ENCODE measurements around the gene NDFIP1.

Gene NDFIP1

DNA sequence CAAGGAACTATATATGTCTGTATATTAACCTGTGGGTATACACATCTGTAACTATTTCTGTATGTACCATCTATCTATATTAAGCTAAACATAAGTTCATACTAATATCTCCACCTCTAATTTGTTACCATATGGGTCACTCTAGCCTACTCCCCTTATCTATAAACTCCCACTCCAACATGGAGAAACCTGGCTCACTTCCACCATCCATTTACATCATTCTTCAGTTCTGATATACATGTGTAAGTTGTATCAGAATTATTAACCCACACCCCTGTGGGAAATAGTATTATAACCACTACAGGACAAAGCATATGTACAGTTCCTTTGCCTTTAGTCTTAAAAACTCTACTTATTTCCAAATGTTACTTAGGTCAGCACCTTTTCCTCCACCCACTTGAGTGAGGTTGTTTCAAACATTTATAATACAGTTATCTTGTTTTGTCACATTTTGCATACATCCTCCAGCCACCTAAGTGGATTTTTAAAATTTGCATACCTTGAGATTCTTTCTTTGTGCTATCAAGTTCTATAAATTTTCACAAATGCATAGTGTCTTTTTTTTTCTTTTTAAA, 10.6 kb downstream of the NDFIP1 start:
- DNase-seq (ENCODE audit: low spot score), result no peak

- DNase-seq (ENCODE audit: low spot score), result no peak
Measured at GRCh38 chr5:142120247-142120935, 11.8 kb downstream of the NDFIP1 start.

- DNase-seq (ENCODE audit: low spot score), result no peak
Measured at GRCh38 chr5:142122121-142122520, 13.5 kb downstream of the NDFIP1 start.

DNA sequence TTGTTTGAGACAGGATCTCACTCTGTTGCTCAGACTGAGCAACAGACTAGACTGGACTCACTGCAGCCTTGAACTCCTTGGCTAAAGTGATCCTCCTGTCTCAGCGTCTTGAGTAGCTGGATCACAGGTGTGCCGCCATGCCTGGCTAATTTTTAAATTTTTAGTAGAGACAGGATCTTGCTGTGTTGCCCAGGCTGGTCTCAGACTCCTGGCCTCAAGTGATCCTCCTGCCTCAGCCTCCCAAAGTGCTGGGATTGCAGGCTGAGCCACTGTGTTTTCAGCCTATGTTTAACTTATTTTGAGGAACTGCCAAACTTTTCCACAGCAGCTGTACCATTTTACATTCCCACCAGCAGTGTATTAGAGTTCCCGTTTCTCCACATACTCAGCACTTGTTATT, 16.8 kb downstream of the NDFIP1 start:
- DNase-seq (ENCODE audit: low spot score), result no peak

- DNase-seq (ENCODE audit: low spot score), result no peak
Measured at GRCh38 chr5:142125963-142126362, 17.4 kb downstream of the NDFIP1 start.

- DNase-seq (ENCODE audit: low spot score), result no peak
Measured at GRCh38 chr5:142128675-142129208, 20.2 kb downstream of the NDFIP1 start.

GRCh38 chr5:142129446-142130066, 21.0 kb downstream of the NDFIP1 start:
- no peak for DNase-seq (ENCODE audit: low spot score)

GRCh38 chr5:142131394-142131793, 22.8 kb downstream of the NDFIP1 start:
- no peak for DNase-seq (ENCODE audit: low spot score)

- DNase-seq (ENCODE audit: low spot score), result no peak
Measured at GRCh38 chr5:142132916-142133315, 24.3 kb downstream of the NDFIP1 start.

- no peak for DNase-seq (ENCODE audit: low spot score)
Measured at GRCh38 chr5:142133330-142134206, 25.0 kb downstream of the NDFIP1 start.

GRCh38 chr5:142134331-142135010, 25.9 kb downstream of the NDFIP1 start:
- no peak for DNase-seq (ENCODE audit: low spot score)

DNA sequence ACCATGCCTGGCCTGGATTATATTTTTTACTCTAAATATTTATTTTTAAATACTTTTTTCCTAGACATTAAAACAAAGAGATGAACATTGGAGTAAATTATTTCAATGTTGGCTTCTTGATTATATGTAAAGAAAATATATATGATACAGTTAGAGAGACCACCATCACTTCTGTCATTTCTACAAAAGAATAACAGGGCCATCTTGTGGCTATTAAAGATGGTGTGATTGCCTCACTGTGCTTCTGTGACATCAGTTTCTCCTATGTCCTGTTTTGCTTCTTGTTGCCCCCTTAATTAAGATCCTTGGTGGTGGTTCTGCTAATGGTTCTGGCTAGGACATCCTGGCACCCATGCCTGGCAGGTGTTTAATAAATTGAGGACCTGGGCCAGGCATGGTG, 32.9 kb downstream of the NDFIP1 start:
- DNase-seq (ENCODE audit: low spot score), result no peak

GRCh38 chr5:142143878-142144277, 35.3 kb downstream of the NDFIP1 start:
- DNase-seq (ENCODE audit: low spot score), result peak; percentile 62

- DNase-seq (ENCODE audit: low spot score), result peak; percentile 77
Measured at GRCh38 chr5:142145106-142145900, 36.7 kb downstream of the NDFIP1 start.

DNA sequence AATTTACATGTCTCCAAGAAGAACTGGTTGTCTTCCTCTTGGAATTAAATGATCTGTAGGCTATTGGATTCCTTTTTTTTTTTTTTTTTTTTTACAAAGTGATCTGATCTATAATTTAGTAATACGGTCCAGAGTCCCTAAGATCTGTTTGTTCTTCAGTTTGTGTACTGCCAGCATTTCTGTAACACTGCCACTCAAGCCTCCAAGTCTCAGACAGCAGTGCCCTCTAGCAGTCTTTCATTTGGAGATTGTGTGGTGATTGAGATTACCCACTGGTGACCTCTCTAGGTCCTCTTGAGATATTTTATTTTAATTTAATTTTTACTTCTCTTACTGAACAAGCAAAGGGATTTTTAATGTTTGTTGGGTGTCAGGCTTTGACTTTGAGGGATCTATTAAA, 40.8 kb downstream of the NDFIP1 start:
- DNase-seq (ENCODE audit: low spot score), result no peak

DNA sequence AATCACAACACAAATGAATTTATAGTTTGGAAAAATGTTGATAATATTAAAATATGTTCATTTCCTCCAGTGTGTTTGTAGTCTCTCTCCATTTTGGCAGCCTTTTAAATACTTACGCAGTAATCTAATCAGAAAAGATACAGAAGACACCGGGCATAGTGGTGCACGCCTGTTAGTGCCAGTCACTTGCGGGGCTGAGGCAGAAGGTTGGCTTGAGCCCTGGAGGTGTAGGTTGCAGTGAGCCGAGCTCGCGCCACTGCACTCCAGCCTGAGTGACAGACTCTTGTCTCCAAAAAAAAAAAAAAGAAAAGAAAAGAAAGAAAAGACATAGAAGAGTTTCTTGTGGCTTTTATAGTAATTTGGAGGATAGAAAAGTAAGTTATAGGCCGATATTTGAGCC, 41.9 kb downstream of the NDFIP1 start:
- no peak for DNase-seq (ENCODE audit: low spot score)

DNA sequence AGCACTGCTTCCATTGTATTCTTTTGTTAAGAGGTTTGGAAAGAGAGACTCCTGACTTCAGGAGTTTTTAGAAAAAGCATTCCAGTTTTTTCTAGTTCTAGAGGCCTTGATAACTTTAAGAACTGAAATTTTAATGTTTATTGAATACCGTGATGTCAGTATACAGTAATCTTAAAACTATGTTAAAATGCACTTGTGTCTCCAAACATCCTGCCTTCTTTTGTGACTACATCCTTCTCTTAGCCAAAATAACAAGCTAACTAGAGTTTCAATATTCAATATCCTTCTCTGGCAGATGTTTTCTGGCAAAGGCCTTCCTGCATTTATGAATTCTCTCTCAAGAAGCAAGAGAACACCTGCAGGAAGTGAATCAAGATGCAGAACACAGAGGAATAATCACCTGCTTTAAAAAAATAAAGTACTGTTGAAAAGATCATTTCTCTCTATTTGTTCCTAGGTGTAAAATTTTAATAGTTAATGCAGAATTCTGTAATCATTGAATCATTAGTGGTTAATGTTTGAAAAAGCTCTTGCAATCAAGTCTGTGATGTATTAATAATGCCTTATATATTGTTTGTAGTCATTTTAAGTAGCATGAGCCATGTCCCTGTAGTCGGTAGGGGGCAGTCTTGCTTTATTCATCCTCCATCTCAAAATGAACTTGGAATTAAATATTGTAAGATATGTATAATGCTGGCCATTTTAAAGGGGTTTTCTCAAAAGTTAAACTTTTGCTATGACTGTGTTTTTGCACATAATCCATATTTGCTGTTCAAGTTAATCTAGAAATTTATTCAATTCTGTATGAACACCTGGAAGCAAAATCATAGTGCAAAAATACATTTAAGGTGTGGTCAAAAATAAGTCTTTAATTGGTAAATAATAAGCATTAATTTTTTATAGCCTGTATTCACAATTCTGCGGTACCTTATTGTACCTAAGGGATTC, 43.1 kb downstream of the NDFIP1 start:
- peak; percentile 59 for DNase-seq (ENCODE audit: low spot score)

- DNase-seq (ENCODE audit: low spot score), result no peak
Measured at GRCh38 chr5:142152384-142152732, 43.8 kb downstream of the NDFIP1 start.

GRCh38 chr5:142153674-142154448, 45.3 kb downstream of the NDFIP1 start:
- no peak for DNase-seq (ENCODE audit: low spot score)

All from AG08395 (cell line).